Right forelimb (tissue), 1 donor: ENCODE measurements around the gene LDAH.
"Not testable (repeated sequence)": the region's sequence is repeated elsewhere in the genome, so short reads cannot be mapped to it uniquely, and the experiment has no call there.

Experiments used
- DNase-seq: peaks from one replicate; pipeline ENCODE4 v3.0.0-alpha.2; 2018

Gene LDAH

GRCh38 chr2:20822535-20823490 is at the start of gene LDAH:
Gene LDAH, minus strand, starts transcription at chr2:20823101. Its CDS starts 21,638 bp downstream, at chr2:20801463.
- peak; percentile 98 for DNase-seq

GRCh38 chr2:20868377-20868776 is 45.5 kb upstream of the LDAH start:
- no peak for DNase-seq

GRCh38 chr2:20862850-20863249 is 39.9 kb upstream of the LDAH start:
- no peak for DNase-seq

GRCh38 chr2:20855456-20855855 is 32.6 kb upstream of the LDAH start:
- DNase-seq: no peak

GRCh38 chr2:20852670-20853069 is 29.8 kb upstream of the LDAH start:
- no peak for DNase-seq

- no peak for DNase-seq
Observed at GRCh38 chr2:20852139-20852538, 29.2 kb upstream of the LDAH start.

GRCh38 chr2:20844246-20844645 is 21.3 kb upstream of the LDAH start:
- DNase-seq: no peak

- no peak for DNase-seq
Observed at GRCh38 chr2:20839052-20839451, 16.2 kb upstream of the LDAH start.

- no peak for DNase-seq
Observed at GRCh38 chr2:20838016-20838415, 15.1 kb upstream of the LDAH start.

- DNase-seq: no peak
Observed at GRCh38 chr2:20836521-20836920, 13.6 kb upstream of the LDAH start.

GRCh38 chr2:20834331-20834730 is 11.4 kb upstream of the LDAH start:
- no peak for DNase-seq

- no peak for DNase-seq
Observed at GRCh38 chr2:20832606-20833005, 9.7 kb upstream of the LDAH start.

GRCh38 chr2:20829861-20830260 is 7.0 kb upstream of the LDAH start:
- DNase-seq: no peak

- DNase-seq: no peak
Observed at GRCh38 chr2:20823917-20824316, 1.0 kb upstream of the LDAH start.

- DNase-seq: no peak
Observed at GRCh38 chr2:20818820-20819219, 4.1 kb downstream of the LDAH start.

- DNase-seq: no peak
Observed at GRCh38 chr2:20815216-20815615, 7.7 kb downstream of the LDAH start.

GRCh38 chr2:20812779-20813178 is 10.1 kb downstream of the LDAH start:
- DNase-seq: no peak

- no peak for DNase-seq
Observed at GRCh38 chr2:20806286-20806685, 16.6 kb downstream of the LDAH start.

- no peak for DNase-seq
Observed at GRCh38 chr2:20803974-20804373, 18.9 kb downstream of the LDAH start.

GRCh38 chr2:20803226-20803682 is 19.6 kb downstream of the LDAH start:
- DNase-seq: no peak

- DNase-seq: no peak
Observed at GRCh38 chr2:20797096-20797495, 25.8 kb downstream of the LDAH start.

- no peak for DNase-seq
Observed at GRCh38 chr2:20796374-20796791, 26.5 kb downstream of the LDAH start.

- not testable (repeated sequence) for DNase-seq
Observed at GRCh38 chr2:20793944-20794343, 29.0 kb downstream of the LDAH start.

- no peak for DNase-seq
Observed at GRCh38 chr2:20781656-20782265, 41.1 kb downstream of the LDAH start.
